Measurements from ENCODE around the gene FOXI2.

- no peak for TF ChIP-seq CTCF (IDR thresholded peaks at IDR 0.05)
- TF ChIP-seq EZH2phosphoT487 (IDR thresholded peaks at IDR 0.05): no peak
- TF ChIP-seq EZH2 (IDR thresholded peaks at IDR 0.05): no peak
These were observed 6.2 kb downstream of the FOXI2 start for GRCh38 chr10:127743205-127743604.

All from neural progenitor cell (in vitro differentiated cells).